A549 (cell line): ENCODE data around the gene PLAGL2.

Experiments used
- CEBPB ChIP-seq, 2 experiments: fragments of >200 bp in 1 of 2; sonication (Bioruptor Twin) in 1 of 2; formaldehyde crosslinking in 1 of 2; IDR thresholded peaks; 2 replicates each; pipeline ENCODE4 v1.6.1; 2012 to 2016
- EP300 ChIP-seq, 2 experiments: fragments of >200 bp; sonication (Bioruptor Twin); formaldehyde crosslinking; IDR thresholded peaks; 2 replicates in 1 of 2; 3 replicates in 1 of 2; pipeline ENCODE4 v1.6.1; 2016 to 2017
- HDAC2 ChIP-seq: fragments of 200-600 bp; sonication (generic); IDR thresholded peaks from 2 replicates; pipeline ENCODE4 v1.6.1; 2016
- NFE2L2 ChIP-seq: fragments of 150-350 bp; conservative IDR thresholded peaks from 2 replicates; pipeline ENCODE4 v1.6.1; 2014; ENCODE audit warnings: low read length
- POLR2A ChIP-seq: IDR thresholded peaks from 2 replicates; pipeline ENCODE4 v1.6.1; 2012; ENCODE audit warnings: mild to moderate bottlenecking, low read length
- POLR2AphosphoS2 ChIP-seq: conservative IDR thresholded peaks from 2 replicates; pipeline ENCODE4 v1.6.1; 2012; ENCODE audit warnings: low read length, improper control_type of control experiment, inconsistent platforms
- RFX5 ChIP-seq: fragments of 450-650 bp; IDR thresholded peaks from 2 replicates; pipeline ENCODE4 v1.7.1; 2014; ENCODE audit warnings: antibody characterized with exemption, mild to moderate bottlenecking, moderate library complexity
- TF ChIP-seq, protein P1 (sequence below): fragments of >200 bp; sonication (Bioruptor Twin); formaldehyde crosslinking; IDR thresholded peaks from 3 replicates; pipeline ENCODE4 v1.5.1; 2016
- TF ChIP-seq, protein P2 (sequence below): IDR thresholded peaks from 2 replicates; pipeline ENCODE4 v1.6.1; 2012
- TF ChIP-seq, protein P3 (sequence below): fragments of 450-650 bp; IDR thresholded peaks from 2 replicates; pipeline ENCODE4 v1.6.1; 2014; ENCODE audit warnings: antibody characterized with exemption
- TF ChIP-seq, protein P4 (sequence below): fragments of 150-350 bp; IDR thresholded peaks from 2 replicates; pipeline ENCODE4 v1.6.1; 2014; ENCODE audit warnings: low read depth, mild to moderate bottlenecking, low read length

DNA sequence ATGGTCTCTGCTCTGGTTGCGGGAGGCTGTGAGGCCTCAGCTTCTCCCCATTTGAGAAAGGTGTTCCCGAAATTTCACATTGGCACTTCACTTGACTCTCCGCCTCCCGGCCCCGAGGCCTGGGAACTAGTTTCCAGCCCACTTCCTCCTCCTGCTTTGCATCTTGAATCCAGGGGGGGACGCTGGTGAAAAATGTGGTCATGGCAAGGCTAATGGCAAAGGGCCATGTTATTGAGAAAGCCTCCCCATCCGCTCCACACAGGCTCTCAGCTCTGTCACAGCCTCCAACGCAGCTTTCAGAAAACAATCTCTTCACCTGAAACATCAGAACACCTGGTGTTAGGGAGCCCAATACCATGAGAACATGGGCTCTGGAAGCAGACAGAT is 5.6 kb downstream of the PLAGL2 start:
- TF ChIP-seq POLR2AphosphoS2, result no peak
- TF ChIP-seq, protein P1, sequence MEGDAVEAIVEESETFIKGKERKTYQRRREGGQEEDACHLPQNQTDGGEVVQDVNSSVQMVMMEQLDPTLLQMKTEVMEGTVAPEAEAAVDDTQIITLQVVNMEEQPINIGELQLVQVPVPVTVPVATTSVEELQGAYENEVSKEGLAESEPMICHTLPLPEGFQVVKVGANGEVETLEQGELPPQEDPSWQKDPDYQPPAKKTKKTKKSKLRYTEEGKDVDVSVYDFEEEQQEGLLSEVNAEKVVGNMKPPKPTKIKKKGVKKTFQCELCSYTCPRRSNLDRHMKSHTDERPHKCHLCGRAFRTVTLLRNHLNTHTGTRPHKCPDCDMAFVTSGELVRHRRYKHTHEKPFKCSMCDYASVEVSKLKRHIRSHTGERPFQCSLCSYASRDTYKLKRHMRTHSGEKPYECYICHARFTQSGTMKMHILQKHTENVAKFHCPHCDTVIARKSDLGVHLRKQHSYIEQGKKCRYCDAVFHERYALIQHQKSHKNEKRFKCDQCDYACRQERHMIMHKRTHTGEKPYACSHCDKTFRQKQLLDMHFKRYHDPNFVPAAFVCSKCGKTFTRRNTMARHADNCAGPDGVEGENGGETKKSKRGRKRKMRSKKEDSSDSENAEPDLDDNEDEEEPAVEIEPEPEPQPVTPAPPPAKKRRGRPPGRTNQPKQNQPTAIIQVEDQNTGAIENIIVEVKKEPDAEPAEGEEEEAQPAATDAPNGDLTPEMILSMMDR, result no peak
- TF ChIP-seq, protein P2, sequence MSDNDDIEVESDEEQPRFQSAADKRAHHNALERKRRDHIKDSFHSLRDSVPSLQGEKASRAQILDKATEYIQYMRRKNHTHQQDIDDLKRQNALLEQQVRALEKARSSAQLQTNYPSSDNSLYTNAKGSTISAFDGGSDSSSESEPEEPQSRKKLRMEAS, result no peak
- TF ChIP-seq RFX5, result no peak
- no peak for TF ChIP-seq CEBPB (IDR thresholded peaks at IDR 0.05)
- no peak for TF ChIP-seq HDAC2
- TF ChIP-seq, protein P3, sequence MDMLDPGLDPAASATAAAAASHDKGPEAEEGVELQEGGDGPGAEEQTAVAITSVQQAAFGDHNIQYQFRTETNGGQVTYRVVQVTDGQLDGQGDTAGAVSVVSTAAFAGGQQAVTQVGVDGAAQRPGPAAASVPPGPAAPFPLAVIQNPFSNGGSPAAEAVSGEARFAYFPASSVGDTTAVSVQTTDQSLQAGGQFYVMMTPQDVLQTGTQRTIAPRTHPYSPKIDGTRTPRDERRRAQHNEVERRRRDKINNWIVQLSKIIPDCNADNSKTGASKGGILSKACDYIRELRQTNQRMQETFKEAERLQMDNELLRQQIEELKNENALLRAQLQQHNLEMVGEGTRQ, result no peak
- TF ChIP-seq POLR2A, result no peak
- TF ChIP-seq, protein P4, sequence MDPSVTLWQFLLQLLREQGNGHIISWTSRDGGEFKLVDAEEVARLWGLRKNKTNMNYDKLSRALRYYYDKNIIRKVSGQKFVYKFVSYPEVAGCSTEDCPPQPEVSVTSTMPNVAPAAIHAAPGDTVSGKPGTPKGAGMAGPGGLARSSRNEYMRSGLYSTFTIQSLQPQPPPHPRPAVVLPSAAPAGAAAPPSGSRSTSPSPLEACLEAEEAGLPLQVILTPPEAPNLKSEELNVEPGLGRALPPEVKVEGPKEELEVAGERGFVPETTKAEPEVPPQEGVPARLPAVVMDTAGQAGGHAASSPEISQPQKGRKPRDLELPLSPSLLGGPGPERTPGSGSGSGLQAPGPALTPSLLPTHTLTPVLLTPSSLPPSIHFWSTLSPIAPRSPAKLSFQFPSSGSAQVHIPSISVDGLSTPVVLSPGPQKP, result no peak
- no peak for TF ChIP-seq EP300 (IDR thresholded peaks at IDR 0.05)
- TF ChIP-seq NFE2L2, result no peak
